ENCODE results near the gene FXYD4.

GRCh38 chr10:43394868-43395267 lies 23.4 kb downstream of the FXYD4 start:
- no peak for TF ChIP-seq POLR2A (IDR thresholded peaks at IDR 0.05; ENCODE audit: low read length)
- no peak for TF ChIP-seq GATA1 (IDR thresholded peaks at IDR 0.05; ENCODE audit: low read depth, low read length)
